NCI-H1092 treated with DMSO at 0.1 percent for 48 hours (cell line): ENCODE measurements around the gene VPS33A.
"Not testable (repeated sequence)": the region's sequence is repeated elsewhere in the genome, so short reads cannot be mapped to it uniquely, and the experiment has no call there.

ENCODE experiments used
- DNase-seq: peaks from one replicate; lab custom pipeline; 2025; lab: John Stamatoyannopoulos, UW

The VPS33A gene

DNA sequence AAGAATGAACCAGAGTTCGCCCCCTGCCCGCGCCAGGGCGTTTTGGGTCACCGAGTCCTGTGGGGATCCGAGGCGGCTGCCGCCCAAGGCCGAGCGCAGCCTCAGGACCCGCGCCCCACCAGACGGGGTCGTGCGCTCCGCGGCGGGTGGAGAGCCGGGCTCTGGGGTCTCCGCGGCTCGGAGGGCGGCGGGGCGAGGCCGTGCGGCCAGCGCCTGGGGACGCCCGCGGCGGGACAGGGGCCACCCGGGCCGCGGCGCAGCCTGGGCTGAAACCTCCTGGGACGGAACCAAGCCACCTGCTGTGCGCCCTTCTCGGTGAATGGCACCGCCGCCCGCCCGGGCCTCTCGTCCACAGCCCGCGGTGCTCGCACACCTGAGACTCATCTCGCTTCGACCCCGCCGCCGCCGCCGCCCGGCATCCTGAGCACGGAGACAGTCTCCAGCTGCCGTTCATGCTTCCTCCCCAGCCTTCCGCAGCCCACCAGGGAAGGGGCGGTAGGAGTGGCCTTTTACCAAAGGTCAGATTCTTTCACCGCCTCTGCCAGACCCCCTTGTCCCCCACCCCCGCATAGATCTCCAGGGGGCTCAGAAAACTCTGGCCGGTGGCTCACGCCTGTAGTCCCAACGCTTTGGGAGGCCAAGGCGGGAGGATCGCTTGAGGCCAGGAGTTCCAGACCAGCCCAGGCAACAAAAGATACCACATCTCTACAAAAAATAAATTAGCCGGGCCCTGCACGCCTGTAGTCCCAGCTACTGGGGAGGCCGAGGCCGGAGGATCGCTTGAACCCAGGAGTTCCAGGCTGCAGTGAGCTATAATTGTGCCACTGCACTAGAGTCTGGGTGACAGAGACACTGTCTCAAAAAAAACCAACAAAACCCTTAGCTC lies 61.9 kb downstream of the VPS33A start:
- DNase-seq = no peak

DNA sequence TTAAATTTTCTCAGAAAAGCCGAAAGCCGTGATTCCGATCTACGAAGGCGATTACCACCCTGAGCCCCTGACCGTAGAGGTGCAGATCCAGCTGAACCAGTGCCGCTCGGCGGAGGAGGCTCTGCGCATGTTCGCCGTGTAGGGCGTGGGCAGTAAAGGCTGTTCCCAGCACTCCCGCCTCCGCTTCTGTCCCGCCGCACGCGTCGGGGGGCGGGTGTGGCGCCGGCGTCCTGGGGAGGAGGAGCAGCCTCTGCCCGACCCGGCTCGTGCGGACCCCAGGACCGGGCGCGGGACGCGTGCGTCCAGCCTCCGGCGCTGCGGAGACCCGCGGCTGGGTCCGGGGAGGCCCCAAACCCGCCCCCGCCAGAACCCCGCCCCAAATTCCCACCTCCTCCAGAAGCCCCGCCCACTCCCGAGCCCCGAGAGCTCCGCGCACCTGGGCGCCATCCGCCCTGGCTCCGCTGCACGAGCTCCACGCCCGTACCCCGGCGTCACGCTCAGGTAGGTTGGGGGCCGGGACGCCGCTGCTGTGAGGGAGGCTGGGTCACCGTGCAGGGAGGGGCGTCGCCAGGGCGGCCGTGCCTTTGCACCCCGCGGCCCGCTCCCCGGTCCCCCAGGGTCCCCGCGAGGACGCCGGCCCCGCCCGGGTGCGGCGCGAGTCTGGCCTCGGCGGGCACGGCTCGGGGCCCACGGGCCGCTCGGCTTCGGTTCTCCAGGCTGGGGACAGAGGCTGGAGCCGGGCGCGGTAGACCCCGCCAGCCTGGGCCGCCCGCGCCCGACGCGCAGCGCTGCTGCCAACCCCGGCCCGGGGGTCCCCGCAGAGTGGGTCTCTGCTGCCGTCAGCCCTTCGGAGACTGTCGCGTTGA lies 62.8 kb downstream of the VPS33A start, which contains the start of gene B3GNT4:
Gene B3GNT4 (plus strand): TSS at position 409 of the 866 bp plus-strand sequence. CDS start 910 bp downstream, outside the sequence.
- peak; percentile 18 for DNase-seq

DNA sequence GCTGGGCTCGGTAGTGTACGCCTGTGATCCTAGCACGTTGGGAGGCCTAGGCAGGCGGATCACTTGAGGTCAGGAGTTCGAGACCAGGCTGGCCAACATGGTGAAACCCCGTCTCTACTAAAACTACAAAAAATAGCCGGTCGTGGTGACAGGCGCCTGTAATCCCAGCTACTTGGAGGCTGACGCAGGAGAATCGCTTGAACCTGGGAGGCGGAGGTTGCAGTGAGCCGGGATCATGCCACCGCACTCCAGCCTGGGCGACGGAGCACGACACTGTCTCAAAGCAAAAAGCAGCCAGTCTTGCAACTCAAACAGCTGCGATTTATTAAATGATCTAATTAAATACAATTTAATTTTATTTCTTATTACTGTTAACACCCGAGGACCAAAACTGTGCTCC lies 63.5 kb downstream of the VPS33A start:
- not testable (repeated sequence) for DNase-seq

DNA sequence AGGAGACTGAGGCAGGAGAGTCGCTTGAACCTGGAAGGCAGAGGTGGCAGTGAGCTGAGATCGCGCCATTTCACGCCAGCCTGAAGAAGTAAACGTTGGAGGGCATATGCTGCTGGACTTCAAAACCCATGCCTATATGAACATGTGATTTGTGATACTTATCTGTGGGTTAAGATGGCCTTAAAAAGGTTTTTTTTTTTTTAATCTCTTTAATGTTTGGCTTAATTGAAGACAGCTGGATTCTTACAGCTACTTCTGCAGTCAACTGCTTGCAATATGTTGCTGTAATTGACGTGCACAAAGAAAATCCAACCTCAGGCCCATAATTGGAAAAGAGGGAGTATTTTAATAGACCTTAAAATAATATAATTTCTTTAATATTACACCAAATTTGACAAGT lies 64.3 kb downstream of the VPS33A start:
- DNase-seq = no peak

DNA sequence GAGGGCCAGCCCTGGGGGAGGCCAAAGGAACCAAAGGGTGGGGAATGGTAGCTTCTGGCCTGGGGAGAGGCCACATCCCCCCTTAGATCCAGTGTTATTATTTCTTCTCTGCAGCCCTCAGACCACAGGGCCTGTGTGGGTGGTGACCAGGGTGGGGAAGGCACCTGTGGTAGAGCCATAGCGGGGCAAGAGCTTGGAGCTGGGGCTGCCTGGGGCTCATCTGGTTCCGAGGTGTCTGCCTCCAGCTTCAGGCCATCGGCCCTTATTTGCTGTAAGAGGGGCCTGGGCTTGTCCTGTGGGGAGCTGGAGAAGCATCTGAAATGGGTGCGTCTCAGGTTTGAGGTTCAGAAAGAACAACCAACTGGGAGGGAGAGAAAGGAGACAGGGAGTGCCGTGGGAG lies 64.9 kb downstream of the VPS33A start:
- DNase-seq = no peak

DNA sequence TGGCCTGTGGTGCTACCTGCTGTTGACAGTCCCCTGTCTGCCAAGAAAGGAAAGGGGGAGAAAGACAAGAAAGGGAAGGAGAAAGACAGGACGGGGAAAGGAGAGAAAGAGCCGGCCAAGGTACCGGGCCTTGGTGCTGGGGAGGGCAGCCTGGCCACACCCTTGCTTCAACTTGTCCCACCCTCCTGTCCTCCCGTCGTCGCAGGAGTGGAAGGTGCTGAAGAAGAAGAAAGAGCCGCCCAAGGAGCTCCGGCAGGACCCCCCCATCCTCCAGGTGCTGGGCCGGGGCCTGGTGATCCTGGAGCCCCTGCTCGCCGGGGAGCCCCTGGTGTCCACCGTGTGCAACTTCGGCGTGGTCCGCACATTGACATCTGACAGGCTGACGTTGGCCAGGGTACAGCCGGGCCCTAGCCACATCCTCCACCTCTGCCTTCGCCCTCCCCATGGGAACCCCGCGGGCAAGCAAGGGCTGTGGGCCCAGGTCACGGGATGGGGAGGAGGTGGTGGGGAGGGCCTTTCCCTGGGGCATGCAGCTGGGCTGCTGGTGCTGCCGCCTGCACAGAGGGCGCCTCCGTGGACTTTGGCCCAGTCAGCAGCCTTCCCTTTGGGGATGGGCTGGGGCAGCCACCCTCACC lies 65.6 kb downstream of the VPS33A start:
- DNase-seq = no peak

DNA sequence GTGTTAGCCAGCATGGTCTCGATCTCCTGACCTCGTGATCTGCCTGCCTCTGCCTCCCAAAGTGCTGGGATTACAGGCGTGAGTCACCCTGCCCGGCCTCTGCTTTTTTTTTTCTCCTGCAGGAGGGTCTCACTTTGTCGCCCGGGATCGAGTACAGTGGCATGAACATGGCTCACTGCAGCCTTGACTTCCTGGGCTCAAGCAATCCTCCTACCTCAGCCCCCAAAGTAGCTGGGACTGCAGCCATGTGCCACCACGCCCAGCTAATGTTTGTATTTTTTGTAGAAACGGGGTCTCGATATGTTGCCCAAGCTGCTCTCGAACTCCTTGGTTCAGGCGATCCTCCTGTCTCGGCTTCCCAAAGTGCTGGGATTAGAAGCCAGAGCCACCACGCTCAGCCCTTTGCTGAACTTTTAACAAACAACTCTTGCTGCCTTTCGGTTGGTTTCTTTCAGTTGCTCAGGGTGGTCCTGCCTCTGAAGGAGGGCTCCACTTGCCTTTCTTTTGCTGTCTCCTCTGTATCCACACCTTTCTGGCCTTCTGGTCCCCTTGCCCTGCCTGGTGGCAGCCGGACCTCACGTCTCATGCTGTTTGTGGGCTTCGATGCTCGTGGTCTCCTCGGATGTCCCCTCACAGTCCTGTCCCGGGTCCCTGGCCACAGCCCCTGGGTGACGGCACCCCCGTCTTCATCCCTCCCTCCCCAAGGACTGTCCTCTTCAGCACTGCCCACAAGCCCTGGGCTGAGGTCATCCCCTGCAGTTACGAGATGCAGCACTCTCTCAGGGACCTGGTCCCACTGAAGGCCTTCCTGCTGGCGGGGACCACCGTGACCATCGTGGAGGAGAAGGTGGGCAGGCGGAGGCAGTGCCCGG lies 66.6 kb downstream of the VPS33A start:
- DNase-seq = no peak

DNA sequence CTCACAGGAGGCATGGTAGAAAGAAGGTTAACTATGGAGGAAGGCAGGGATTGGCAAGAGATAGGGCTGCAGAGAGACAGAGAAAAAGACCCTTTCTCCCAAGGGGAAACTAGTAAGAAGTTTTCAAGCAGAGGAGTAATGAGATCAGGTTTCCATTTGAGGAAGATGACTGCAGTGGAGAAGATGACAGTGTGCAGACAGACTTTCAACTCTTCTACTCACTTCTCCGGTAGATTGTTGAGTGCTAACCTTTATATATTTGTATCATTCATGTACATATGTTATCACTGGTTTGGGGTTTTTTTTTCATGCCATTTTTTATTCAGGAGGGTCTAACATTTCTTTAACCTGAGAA lies 68.7 kb downstream of the VPS33A start:
- no peak for DNase-seq

DNA sequence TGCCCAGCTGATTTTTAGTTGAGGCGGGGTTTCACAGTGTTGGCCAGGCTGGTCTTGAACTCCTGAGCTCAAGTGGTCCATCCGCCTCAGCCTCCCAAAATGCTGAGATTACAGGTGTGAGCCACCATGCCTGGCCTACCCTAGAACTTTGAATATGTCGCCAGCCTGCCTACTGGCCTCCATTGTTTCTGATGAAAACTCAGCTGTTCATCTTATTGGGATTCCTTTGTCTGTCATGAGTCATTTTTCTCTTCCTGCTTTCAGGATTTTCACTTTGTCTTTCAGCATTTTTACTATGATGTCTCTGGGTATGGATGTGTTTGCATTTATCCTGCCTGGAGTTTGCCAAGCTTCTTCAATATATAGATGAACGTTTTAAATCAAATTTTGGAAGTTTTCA lies 70.9 kb downstream of the VPS33A start:
- no peak for DNase-seq

DNA sequence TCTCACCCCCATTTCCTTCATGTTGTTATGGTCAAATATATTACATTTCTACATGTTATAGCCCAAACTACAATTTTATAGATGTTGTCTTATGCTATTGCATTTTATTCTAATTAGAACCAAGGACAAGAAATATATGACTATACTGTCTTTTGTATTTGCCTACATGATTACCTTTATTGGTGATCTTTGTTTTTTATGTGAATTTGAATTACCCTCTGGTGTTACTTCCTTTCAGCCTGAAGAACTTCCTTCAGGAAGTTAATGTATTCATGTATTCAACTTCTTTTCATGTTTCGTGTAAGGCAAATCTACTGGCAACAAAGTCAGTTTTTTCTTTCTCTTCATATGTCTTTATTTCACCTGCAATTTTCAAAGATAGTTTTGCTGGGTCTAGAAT lies 71.5 kb downstream of the VPS33A start:
- DNase-seq = no peak

DNA sequence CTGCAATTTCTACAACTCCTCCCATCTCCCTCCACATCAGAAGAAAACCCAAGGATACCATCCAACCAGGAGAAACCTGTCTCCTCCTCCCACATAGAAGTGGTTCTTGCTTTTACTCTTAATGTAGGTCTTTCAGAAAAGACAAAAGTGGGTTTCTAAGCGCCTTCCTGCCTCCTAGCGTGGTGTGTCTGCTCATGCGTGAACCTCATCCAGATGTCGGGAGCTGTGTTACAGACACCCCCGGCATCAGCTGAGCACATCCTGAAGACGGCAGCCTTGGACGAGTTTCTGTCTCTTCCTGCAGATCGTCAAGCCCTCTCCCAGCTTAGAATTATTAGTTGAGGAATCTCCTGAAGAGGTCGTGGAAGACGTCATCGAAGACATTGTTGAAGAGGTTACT lies 73.9 kb downstream of the VPS33A start:
- no peak for DNase-seq

DNA sequence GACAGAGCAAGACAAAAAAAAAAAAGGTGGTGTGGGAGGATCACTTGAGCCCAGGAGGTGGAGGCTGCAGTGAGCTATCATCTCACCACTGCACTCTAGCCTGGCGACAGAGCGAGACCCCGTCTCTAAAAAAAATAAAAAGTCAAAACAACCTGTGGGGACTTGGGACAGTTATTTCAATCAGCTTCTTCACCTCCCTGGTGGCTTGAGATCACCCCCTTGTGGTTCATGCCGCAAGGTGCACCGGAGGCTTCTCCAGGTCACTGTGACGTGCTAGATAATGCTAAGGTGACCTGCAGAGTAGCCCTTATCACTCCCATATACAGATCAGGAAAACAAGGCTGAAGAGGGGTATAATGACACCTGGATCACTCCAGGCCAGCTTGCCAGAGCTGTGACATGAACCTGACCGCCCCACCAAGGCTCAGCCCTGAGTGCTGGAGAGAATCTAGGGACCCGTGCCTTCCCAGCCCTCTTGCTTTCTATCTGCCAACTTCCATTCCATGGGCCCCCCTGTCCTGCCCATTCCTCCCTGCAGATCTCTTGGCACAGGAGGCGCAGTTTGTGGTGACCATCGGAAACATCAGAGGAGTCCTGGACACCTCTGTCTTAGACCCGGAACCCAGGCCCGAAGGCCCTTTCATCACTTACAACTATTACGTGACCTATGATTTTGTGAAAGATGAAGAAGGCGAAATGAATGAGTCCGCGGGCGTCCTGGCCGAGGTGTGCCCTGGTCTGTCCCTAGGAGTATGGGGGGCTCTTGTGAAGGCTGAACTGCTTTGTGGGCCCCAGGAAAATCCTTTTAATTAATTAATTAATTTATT lies 75.2 kb downstream of the VPS33A start:
- DNase-seq = no peak

DNA sequence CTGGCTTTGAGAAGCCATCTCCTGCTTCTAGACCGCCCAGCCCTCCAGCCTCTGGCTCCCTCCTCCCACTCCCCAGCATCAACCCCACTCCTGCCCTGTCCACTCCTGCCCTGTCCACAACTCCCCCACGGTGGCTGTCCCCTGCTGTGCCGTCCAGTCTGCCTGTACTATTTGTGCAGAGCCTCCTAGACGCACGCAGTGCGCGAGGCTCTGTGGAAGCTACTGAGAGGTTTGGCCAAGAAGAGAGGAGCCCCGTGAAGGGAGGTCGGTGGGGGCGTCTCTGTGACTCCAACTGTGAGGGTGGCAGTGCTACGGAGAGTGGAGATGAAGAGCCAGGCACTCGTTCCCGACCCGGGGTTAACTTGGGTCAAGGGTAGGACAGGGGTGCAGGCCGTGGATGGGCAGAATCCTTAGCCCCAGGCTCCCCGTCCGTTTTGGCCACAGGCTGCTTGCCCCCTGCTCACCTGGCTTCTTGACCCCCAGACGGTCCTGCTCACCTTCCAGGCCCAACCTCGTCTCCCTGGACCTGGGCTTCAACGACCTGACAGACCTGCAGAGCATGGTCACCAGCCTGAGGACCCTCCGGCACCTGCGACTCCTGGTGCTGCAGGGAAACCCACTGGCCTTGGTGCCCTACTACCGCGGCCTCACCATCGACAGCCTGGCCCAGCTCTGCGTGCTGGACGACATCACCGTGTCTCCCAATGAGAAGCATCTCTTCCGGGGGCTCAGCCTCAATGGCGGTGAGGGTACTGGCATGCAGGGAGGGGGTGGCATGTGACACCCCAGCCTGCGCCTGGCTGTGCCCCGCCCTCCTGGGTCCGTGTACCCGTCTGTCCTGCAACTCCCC lies 76.4 kb downstream of the VPS33A start:
- no peak for DNase-seq

DNA sequence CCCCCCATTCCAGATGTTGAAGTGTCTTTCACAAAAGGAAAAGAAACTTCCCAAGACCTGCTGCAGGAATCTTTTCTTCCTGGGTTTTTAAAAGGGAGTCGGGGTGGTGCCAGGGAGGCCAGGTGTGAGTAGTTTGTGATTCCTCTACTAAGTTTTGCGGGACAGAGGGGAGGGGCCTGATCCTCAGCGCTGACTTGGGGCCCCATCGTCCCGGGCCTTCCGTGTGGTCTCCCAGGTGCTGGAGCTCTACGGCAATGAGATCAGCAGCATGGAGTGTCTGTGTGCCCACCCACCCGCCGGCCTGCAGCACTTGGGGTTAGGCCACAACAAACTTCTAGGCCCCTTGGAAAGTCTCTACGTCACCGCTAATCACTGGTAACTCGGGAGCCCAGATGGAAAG lies 78.8 kb downstream of the VPS33A start:
- no peak for DNase-seq

DNA sequence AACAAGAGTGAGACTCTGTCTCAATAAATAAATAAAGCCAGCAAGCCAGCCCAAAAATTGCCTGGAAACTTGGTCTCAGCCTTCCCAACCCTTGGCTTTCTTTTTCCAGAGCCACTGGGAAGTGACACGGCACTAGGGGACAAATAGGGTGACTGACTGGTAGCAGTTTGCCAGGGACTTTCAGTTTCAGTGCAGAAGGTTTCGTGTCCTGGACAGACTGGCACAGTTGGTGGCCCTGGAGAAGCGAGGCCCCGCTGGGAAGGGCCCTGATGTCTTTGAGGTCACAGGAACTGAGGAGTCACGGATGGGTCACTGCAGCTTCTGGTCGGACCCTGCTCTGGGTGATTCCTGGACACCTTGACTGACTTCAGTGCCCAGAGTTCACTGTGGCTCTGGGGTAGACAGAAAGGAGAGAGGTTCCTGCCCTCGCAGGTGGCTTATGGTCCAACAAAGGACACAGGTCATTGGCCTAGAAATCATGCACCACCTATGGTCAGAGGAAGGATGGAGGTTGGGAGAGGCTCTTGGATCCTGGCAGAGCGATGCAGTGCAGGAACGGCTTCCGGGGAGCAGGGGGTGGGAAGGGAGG lies 80.7 kb downstream of the VPS33A start:
- no peak for DNase-seq

DNA sequence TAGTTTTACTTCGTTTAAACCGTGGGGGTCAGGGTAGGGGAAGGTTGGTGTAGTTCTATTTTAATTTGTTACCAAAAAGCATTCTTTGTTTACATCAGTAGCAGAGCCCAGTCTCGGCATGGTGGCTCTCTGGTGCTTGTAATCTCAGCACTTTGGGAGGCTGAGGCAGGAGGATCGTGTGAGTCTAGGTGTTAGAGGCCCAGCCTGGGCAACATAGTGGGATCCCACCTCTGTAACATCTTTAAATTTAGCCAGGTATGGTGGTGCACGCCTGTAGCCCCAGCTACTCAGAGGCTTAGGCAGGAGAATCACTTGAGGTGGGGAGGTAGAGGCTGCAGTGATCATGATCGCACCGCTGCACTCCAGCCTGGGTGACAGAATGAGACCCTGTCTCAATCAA lies 81.2 kb downstream of the VPS33A start:
- no peak for DNase-seq

DNA sequence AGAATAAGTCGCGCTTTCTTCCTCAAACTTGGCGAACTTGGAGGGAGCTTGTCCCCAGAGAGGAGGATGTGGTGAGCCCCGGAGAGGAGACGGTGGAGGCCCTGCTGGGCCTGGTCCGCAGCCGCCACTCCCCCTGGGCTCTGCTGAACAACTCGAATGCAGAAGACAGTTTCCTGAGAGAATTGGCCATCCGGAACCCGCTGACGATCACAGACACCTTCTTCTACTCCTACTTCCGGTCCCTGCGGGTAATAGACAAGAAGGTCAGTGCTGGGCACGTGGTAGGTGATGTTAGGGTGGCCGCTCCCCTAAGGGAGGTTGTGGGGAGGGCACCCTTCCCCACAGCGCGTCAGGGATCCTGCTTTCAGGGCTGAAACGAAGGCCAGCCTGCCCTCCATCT lies 81.8 kb downstream of the VPS33A start:
- DNase-seq = no peak

DNA sequence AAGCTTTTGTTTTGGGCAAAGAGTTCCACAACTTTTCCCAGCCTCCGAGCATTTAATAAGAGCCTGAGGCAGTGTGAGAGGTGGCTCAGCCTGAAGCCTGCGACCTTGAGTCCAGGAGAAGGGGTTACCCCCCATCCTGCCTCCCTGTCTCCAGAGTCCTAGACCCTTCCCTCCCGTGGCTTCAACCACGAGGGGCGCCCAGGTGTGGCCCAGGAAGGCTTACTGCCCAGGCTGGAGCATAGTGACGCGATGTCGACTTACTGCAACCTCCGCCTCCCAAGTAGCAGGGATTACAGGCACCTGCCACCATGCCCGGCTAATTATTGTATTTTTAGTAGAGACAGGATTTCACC lies 82.7 kb downstream of the VPS33A start:
- no peak for DNase-seq

DNA sequence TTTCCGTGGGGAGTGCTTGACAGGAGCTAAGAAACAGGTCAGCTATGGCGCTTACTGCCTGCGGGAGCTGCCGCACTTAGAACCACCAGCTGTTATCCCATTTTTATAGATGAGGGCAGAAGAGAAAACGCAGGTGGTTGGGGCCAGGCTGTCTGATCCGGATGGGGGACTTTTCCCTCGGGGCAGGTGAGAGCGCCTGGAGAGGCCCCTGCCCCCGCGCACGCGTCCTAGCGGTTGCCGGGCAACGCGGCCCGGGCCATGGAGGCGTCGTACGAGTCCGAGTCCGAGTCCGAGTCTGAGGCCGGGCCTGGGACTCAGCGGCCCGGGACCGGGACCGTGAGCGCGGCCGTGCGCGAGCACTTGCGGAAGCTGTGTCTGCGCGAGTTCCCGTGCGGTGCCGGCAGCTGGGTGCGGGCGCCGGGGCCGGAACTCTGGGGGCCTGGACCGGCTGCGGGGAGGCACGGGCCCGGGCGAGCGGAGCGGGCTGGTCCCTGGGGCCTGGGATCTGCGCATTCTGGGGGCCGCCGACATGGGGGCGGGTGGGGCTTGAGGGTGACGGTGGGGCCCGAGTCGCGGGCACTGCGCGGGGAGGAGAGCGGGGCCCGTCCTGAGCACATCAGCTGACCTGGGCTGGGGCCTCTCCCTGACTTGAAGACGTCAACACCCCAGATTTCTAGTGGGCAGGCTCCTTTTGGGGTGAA lies 83.3 kb downstream of the VPS33A start, which contains the start of gene LRRC43:
Gene LRRC43 (plus strand): TSS at position 237 of the 701 bp plus-strand sequence. CDS start 22 bp downstream, at position 259.
- DNase-seq = peak; percentile 42
